Choroid plexus epithelial cell (primary cell): ENCODE data around the gene MCM10.
"Not testable (repeated sequence)": the region's sequence is repeated elsewhere in the genome, so short reads cannot be mapped to it uniquely, and the experiment has no call there.

Experiments
- DNase-seq: peaks from one replicate; pipeline ENCODE4 v3.0.0-alpha.2; 2010; ENCODE audit warnings: low read depth
- H3K4me3 ChIP-seq: 2 replicates; pipeline ENCODE4 v1.5.1; 2011; ENCODE audit warnings: low read depth, mild to moderate bottlenecking, control low read depth, low read length, moderate library complexity
- CTCF ChIP-seq: conservative IDR thresholded peaks from 2 replicates; pipeline ENCODE4 v1.5.1; 2011; ENCODE audit warnings: low read depth, mild to moderate bottlenecking, control low read depth, inconsistent platforms, low read length, moderate library complexity

MCM10 gene

DNA sequence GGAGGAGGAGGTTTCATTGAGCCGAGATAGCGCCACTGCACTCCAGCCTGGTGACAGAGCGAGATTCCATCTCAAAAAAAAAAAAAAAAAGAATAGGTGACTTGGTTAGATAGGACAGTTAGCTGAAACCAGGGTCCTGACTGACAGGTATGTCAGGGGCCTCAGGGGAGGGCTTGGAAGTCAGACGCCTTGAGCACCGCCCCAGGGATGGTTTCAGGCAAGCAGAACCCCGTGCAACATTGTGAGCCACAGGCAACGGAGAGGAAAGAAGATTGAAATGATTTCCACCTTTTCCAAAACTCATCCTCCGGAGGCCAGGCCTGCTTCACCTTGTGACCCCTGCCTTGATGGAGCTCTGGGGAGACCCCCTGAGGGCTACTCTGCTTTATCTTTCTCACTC lies 64.2 kb downstream of the MCM10 start:
- no peak for TF ChIP-seq CTCF
- no peak for DNase-seq
- no peak overlapping the region for H3K4me3 ChIP-seq

DNA sequence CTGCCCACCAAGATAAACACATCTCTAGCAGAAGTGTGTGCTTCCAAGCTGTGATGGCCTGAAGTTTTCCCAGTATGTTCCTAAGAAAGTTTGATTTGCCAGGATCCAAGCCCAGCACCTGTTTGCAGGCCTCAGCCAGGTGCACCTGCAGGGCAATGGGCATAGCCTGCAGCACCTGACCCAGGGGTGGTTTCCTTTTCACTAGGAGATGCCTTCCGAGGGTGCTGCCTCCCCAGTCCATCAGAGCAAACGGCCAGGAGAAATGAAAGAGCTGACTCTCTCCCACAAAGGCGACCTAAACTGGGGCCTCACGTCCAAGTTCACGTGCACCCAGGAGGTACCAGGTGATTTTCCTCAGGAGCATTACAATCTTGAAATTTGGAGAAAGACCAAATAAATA lies 65.7 kb downstream of the MCM10 start:
- DNase-seq = no peak
- no peak overlapping the region for H3K4me3 ChIP-seq
- TF ChIP-seq CTCF = no peak

- no peak overlapping the region for H3K4me3 ChIP-seq
- DNase-seq = no peak
- no peak for TF ChIP-seq CTCF
These were observed 69.8 kb downstream of the MCM10 start for GRCh38 chr10:13231190-13231589.

DNA sequence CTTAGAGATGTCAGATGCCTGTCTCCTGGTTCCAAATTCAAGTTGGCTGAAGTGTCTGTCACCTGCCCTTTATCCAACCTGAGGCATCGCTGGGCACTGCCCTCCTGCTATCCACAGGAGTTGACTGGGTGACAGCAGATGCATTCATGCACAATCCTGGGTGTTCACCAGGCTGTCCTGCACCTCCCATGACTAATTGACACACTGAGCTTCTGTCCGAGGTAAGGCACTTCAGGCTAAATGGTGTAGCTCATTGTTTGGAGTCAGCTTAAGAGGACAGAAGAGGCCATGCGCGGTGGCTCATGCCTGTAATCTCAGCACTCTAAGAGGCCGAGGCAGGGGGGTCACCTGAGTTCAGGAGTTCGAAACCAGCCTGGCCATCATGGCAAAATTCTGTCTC lies 70.5 kb downstream of the MCM10 start:
- TF ChIP-seq CTCF = no peak
- no peak overlapping the region for H3K4me3 ChIP-seq
- DNase-seq = no peak

DNA sequence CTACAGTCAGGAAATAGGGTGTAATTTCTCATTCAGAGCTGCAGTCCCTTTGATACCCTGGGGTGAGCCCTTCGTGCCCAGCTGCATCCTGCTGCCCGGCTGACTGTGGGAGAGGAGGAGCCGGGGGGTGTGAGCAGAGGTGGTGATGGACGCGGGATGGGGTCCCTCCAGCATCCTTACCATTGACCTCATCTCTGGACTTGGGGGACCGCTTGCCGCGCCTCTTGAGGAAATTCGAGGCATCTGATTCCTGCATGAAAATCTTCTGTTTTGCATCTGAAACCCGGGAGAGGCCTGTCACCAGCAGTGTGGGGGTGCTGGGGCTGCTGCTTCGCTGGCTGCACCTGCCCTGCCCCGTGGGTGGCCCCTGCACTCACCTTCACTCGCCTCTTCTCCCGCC lies 72.0 kb downstream of the MCM10 start:
- no peak for DNase-seq
- no peak for TF ChIP-seq CTCF
- no peak overlapping the region for H3K4me3 ChIP-seq

- no peak within 1 kb of the TSS for H3K4me3 ChIP-seq
- no peak for TF ChIP-seq CTCF
- DNase-seq = no peak
These were observed 72.8 kb downstream of the MCM10 start, which contains the start of gene UCMA for GRCh38 chr10:13234172-13234571. TSS of gene UCMA (minus strand) at chr10:13234374. CDS start at chr10:13234258, 116 bp downstream.

- not testable (repeated sequence) for H3K4me3 ChIP-seq, DNase-seq
These were observed 73.4 kb downstream of the MCM10 start for GRCh38 chr10:13234736-13235135.

DNA sequence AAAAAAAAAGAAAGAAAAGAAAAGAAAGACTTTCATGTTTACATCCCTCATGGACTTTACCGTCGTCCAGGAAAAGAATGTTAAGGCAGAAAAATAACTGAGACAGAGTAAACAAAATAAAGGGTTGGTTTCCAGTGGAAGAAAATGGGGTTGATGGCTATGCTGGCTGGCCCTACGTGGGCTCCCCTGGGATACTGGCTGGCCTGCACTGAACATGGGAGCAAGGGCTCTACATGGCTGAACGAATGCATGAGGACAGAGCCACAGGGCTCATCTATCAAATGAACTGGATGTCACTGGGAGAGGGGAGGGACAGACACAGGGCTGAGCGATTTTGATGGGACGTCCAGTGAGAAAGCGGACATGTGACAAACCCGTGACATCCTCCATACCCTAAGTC lies 75.3 kb downstream of the MCM10 start:
- DNase-seq = no peak
- no peak overlapping the region for H3K4me3 ChIP-seq
- no peak for TF ChIP-seq CTCF
